ENCODE measurements around the gene FMN1.

GRCh38 chr15:33034588-33034987 lies 159.9 kb downstream of the FMN1 start:
- no peak for TF ChIP-seq REST (IDR thresholded peaks at IDR 0.05; ENCODE audit: insufficient read depth in 1 of 2, low read depth in 2 of 2, low read length in 1 of 2)
- no peak for TF ChIP-seq CTCF (IDR thresholded peaks at IDR 0.05)
- no peak for TF ChIP-seq POLR2AphosphoS5 (IDR thresholded peaks at IDR 0.05; ENCODE audit: low read depth, low read length)
- TF ChIP-seq TCF7L2 (IDR thresholded peaks at IDR 0.05; ENCODE audit: low read depth, low read length): no peak
- no peak for TF ChIP-seq SIN3A (IDR thresholded peaks at IDR 0.05; ENCODE audit: borderline replicate concordance, insufficient read depth, low read depth, low read length)
